GDM1 (cell line): ENCODE data around the gene OTULIN.

Experiments
- DNase-seq: peaks from one replicate; lab custom pipeline; 2025; lab: John Stamatoyannopoulos, UW

OTULIN gene

GRCh38 chr5:14741801-14742440, 77.4 kb downstream of the OTULIN start:
- no peak for DNase-seq

GRCh38 chr5:14742498-14742897, 78.0 kb downstream of the OTULIN start:
- DNase-seq = no peak

DNA sequence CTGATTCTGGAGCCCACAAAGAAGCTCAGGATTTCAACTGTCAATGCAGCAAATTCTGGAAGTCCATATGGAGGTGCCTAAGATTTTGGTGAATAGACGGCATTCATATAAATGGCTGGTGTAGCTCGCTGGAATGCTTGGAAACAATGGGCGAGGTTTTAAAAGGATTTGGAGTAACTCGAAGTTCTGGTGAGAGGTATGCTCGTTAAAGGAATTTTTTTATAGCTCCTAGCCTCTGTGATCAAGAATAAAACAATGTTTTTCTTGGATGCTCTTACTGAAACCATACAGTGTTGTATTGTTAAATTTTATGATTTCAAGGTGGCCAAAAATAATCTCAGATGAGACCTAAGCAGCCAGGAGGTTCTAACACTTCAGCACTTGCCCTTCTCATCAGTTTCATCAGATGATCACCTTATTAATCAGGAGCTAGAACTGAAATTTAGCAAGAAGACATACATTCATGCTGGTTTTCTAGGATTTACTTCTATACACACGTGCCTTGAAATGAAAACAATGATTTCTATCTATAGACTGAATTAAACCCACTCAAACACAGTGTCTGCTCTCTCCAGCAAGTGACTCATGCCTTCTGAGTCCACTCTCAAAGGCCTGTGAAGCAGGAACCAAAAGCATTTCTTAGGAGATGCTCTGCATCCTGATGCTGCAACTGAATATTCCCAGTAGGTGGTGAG, 79.2 kb downstream of the OTULIN start:
- DNase-seq = no peak

DNA sequence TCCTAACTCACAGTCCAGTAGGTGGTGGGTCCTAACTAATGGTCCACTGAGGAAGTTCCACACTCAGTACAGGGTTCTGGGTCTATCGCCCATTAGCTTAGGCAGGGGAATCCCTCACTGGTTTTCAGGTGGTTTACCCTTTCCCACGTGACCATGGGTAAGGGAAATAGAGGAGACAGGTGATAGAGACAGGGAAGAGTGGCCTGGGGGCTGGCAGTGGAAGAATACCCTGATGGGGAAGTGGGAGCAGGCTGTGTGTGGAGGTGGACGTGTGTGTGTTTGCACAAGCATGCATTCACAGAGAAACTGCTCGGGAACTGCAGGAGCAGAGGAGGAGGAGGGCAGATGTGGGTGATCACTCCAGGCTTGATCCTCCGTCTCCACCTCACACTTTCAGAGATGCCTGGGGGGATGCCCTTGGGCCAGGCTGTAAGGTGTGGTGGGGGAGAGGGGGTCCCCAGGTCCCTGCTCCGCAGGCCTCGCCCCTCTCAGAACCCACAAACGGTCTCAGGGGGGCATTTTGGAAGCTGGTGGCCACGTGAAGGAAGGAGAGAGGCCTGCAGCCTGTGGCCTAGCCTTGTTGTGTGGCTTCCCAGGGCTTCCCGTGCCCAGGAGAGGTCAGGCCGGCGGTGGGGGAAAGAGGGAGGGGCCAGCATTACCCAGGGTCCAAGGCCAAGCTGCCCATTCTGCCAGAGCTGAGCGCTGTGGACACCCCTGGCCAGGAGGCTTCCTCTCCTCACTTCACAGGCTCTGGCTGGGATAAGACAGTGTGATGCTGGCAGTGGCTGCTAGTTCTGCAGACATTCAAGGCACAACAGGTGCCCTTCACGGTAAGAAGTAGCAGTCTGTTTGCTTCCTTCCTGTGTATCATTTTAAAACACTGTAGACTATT, 80.0 kb downstream of the OTULIN start:
- DNase-seq = no peak

- no peak for DNase-seq
Measured at GRCh38 chr5:14745188-14745563, 80.7 kb downstream of the OTULIN start.

GRCh38 chr5:14745753-14746152, 81.2 kb downstream of the OTULIN start:
- DNase-seq = no peak

- no peak for DNase-seq
Measured at GRCh38 chr5:14748180-14748900, 83.8 kb downstream of the OTULIN start.
